ENCODE results near the gene STK17B. TPM values are rescaled to one million over a fixed set of nuclear protein-coding genes. Genes with fewer than 3 reads are reported as not detected.

STK17B gene
- total and polyA plus RNA-seq, 2 of the 13 experiments (the other 11 are each of a cell fraction or from before 2014, with no cell fraction given): 1.6 to 4.5 TPM

- ATAC-seq (no peak), FAIRE-seq (no peak), DNase-seq (ENCODE audit: low spot score) (no peak)
- H3K4me2 ChIP-seq (ENCODE audit: low read depth, low read length): no peak overlapping the region
- BruUV-seq (replicated peaks): no TSS peak
- H3K27ac ChIP-seq (ENCODE audit: extremely low read length, insufficient read depth, low read length): no peak overlapping the region
- in situ Hi-C loops (cut with HindIII; ENCODE audit: extremely low pct_ligation_motif_present, low pct_unique_long_range_greater_than_20kb) (no loop called here), intact Hi-C loops (cut with micrococcal nuclease; ENCODE audit: unreplicated experiment) (no loop called here)
- ChIA-PET POLR2A (no interaction called here), CTCF (ENCODE audit: low intra/inter-chr PET ratio, low total read pairs) (no interaction called here)
- 94% methylated on average over 4 of the region's 4 CpGs for WGBS (ENCODE audit: low lambda C conversion rate)
- no peaks in the 10 kb centered on the region for H3K27me3 ChIP-seq (ENCODE audit: control insufficient read depth in 1 of 2, insufficient read depth in 2 of 2, low read length in 2 of 2)
- no peaks in the 10 kb centered on the region for H3K9me3 ChIP-seq (ENCODE audit: low read length)
- H4K20me1 ChIP-seq (ENCODE audit: insufficient read depth, low read length): no peaks in the 10 kb centered on the region
- H2AFZ ChIP-seq (ENCODE audit: low read length): no peak overlapping the region
- H3K36me3 ChIP-seq (replicated peaks in 1 of 2; ENCODE audit: control insufficient read depth in 1 of 2, insufficient read depth in 2 of 2, low read length in 2 of 2): no peaks in the 10 kb centered on the region
- H3K79me2 ChIP-seq (ENCODE audit: insufficient read depth, low read length): no peaks in the 10 kb centered on the region
- H3K4me3 ChIP-seq (replicated peaks in 1 of 3; ENCODE audit: insufficient read depth in 1 of 3, low read depth in 2 of 3, low read length in 3 of 3): no peak overlapping the region
- TF ChIP-seq FOSL2 (CRISPR knock-in tag; IDR thresholded peaks at IDR 0.05) (no peak), CHD4 (IDR thresholded peaks at IDR 0.05; ENCODE audit: borderline replicate concordance, low read length) (no peak)
- no peaks in the 10 kb centered on the region for H3K4me1 ChIP-seq (ENCODE audit: insufficient read depth, low read length)
- H3K9ac ChIP-seq (ENCODE audit: insufficient read depth, low read depth, low read length): no peak overlapping the region
Observed at GRCh38 chr2:196143730-196144131, 27.6 kb downstream of the STK17B start.

- H3K4me2 ChIP-seq (ENCODE audit: low read depth, low read length): no peak overlapping the region
- 96% methylated on average over 1 of the region's 1 CpG for WGBS (ENCODE audit: low lambda C conversion rate)
- in situ Hi-C loops (cut with HindIII; ENCODE audit: extremely low pct_ligation_motif_present, low pct_unique_long_range_greater_than_20kb): no loop called here
- H3K36me3 ChIP-seq (replicated peaks in 1 of 2; ENCODE audit: control insufficient read depth in 1 of 2, insufficient read depth in 2 of 2, low read length in 2 of 2): no peaks in the 10 kb centered on the region
- no peak overlapping the region for H3K4me3 ChIP-seq (replicated peaks in 1 of 3; ENCODE audit: insufficient read depth in 1 of 3, low read depth in 2 of 3, low read length in 3 of 3)
- no peak overlapping the region for H3K9ac ChIP-seq (ENCODE audit: insufficient read depth, low read depth, low read length)
- no peak overlapping the region for H2AFZ ChIP-seq (ENCODE audit: low read length)
- no peaks in the 10 kb centered on the region for H3K27me3 ChIP-seq (ENCODE audit: control insufficient read depth in 1 of 2, insufficient read depth in 2 of 2, low read length in 2 of 2)
- BruUV-seq (replicated peaks): no TSS peak
- H3K79me2 ChIP-seq (ENCODE audit: insufficient read depth, low read length): no peaks in the 10 kb centered on the region
- ChIA-PET CTCF (ENCODE audit: low intra/inter-chr PET ratio, low total read pairs) (no interaction called here), POLR2A (no interaction called here)
- TF ChIP-seq ZIK1 (CRISPR knock-in tag; IDR thresholded peaks at IDR 0.05; ENCODE audit: borderline replicate concordance, low read depth): no peak
- TF ChIP-seq ETV6 (CRISPR knock-in tag; conservative IDR thresholded peaks at IDR 0.05): no peak
- TF ChIP-seq ZHX2 (IDR thresholded peaks at IDR 0.05; ENCODE audit: low read depth): no peak
- no peak for TF ChIP-seq ZHX2 (CRISPR knock-in tag; IDR thresholded peaks at IDR 0.05; ENCODE audit: borderline replicate concordance)
- no peak for TF ChIP-seq ZNF776 (CRISPR knock-in tag; IDR thresholded peaks at IDR 0.05)
- no peak for TF ChIP-seq EHMT2 (IDR thresholded peaks at IDR 0.05; ENCODE audit: borderline replicate concordance, low read depth, low read length)
- TF ChIP-seq ZNF883 (CRISPR knock-in tag; IDR thresholded peaks at IDR 0.05; ENCODE audit: not compliant biosample characterization): no peak
- no peak for TF ChIP-seq ZNF292 (CRISPR knock-in tag; IDR thresholded peaks at IDR 0.05; ENCODE audit: borderline replicate concordance, low read depth)
- no peak for TF ChIP-seq NFKBIZ (CRISPR knock-in tag; IDR thresholded peaks at IDR 0.05)
- no peak for TF ChIP-seq ZNF629 (CRISPR knock-in tag; conservative IDR thresholded peaks at IDR 0.05)
- H4K20me1 ChIP-seq (ENCODE audit: insufficient read depth, low read length): no peaks in the 10 kb centered on the region
- no peak overlapping the region for H3K27ac ChIP-seq (ENCODE audit: extremely low read length, insufficient read depth, low read length)
- FAIRE-seq (no peak), DNase-seq (ENCODE audit: low spot score) (no peak), ATAC-seq (no peak)
- H3K4me1 ChIP-seq (ENCODE audit: insufficient read depth, low read length): no peaks in the 10 kb centered on the region
- intact Hi-C loops (cut with micrococcal nuclease; ENCODE audit: unreplicated experiment): no loop called here
- H3K9me3 ChIP-seq (ENCODE audit: low read length): no peaks in the 10 kb centered on the region
Observed at GRCh38 chr2:196142825-196143224, 28.6 kb downstream of the STK17B start.

Measured in HepG2 (cell line).